Smooth muscle cell (in vitro differentiated cells): ENCODE results near the gene RUNX3. TPM values are rescaled to one million over a fixed set of nuclear protein-coding genes. Genes with fewer than 3 reads are reported as not detected.
"Not testable (repeated sequence)": the region's sequence is repeated elsewhere in the genome, so short reads cannot be mapped to it uniquely, and the experiment has no call there.

Experiments used
- DNase-seq: peaks from one replicate; lab custom pipeline; 2025; ENCODE audit not compliant: unreplicated experiment; lab: John Stamatoyannopoulos, UW
- H2AFZ ChIP-seq: fragments of 200-600 bp; sonication (generic); 2 replicates; pipeline ENCODE4 v1.6.0; 2016; ENCODE audit warnings: antibody characterized with exemption, low read depth, mild to moderate bottlenecking
- H3F3A ChIP-seq: fragments of 200-600 bp; sonication (generic); 2 replicates; pipeline ENCODE4 v1.6.0; 2017; ENCODE audit warnings: antibody characterized with exemption, low read depth
- H3K27ac ChIP-seq: fragments of 200-600 bp; sonication (generic); 2 replicates; pipeline ENCODE4 v1.5.1; 2016; ENCODE audit warnings: low read depth, mild to moderate bottlenecking
- H3K27me3 ChIP-seq: fragments of 200-600 bp; sonication (generic); 2 replicates; pipeline ENCODE4 v1.6.1; 2016; ENCODE audit warnings: low read depth, mild to moderate bottlenecking
- H3K36me3 ChIP-seq: fragments of 200-600 bp; sonication (generic); 2 replicates; pipeline ENCODE4 v1.5.1; 2016; ENCODE audit warnings: low read depth
- H3K4me1 ChIP-seq: fragments of 200-600 bp; sonication (generic); 2 replicates; pipeline ENCODE4 v1.5.1; 2016; ENCODE audit warnings: low read depth
- H3K4me2 ChIP-seq: fragments of 200-600 bp; sonication (generic); 2 replicates; pipeline ENCODE4 v1.6.0; 2016; ENCODE audit warnings: mild to moderate bottlenecking
- H3K4me3 ChIP-seq: fragments of 200-600 bp; sonication (generic); 2 replicates; pipeline ENCODE4 v1.5.1; 2016; ENCODE audit warnings: mild to moderate bottlenecking
- H3K79me2 ChIP-seq: fragments of 200-600 bp; sonication (generic); 2 replicates; pipeline ENCODE4 v1.6.0; 2016; ENCODE audit warnings: low read depth, mild to moderate bottlenecking
- H3K9ac ChIP-seq: fragments of 200-600 bp; sonication (generic); 2 replicates; pipeline ENCODE4 v1.6.0; 2016; ENCODE audit warnings: low read depth
- H3K9me3 ChIP-seq: fragments of 200-600 bp; sonication (generic); replicated peaks from 2 replicates; pipeline ENCODE4 v1.5.1; 2016; ENCODE audit warnings: low read depth
- H4K20me1 ChIP-seq: fragments of 200-600 bp; sonication (generic); 2 replicates; pipeline ENCODE4 v1.6.0; 2016; ENCODE audit warnings: low read depth
- CTCF ChIP-seq: fragments of 200-600 bp; sonication (generic); IDR thresholded peaks from 2 replicates; pipeline ENCODE4 v1.5.1; 2017; ENCODE audit warnings: borderline replicate concordance, mild to moderate bottlenecking, antibody characterized with exemption; ENCODE audit not compliant: insufficient read depth, poor library complexity, severe bottlenecking
- WGBS: methylation state at CpG from one replicate; pipeline ENCODE4 v1.1.7; 2016; ENCODE audit warnings: low lambda C conversion rate; 5-methylcytosine and 5-hydroxymethylcytosine counted together
- polyA plus RNA-seq: library from polyadenylated mRNA; unstranded; fragments of >200 nt; fragmentation: Nextera tagmentation; extraction: Ambion mirVana; gene quantifications from 2 replicates; pipeline ENCODE4 v1.2.1, GENCODE V29; 2016
- total RNA-seq: library from RNA; depleted of rRNA; stranded (reverse); fragments of >200 nt; gene quantifications from 2 replicates; pipeline ENCODE4 v1.2.3, GENCODE V29; 2014

Gene RUNX3
- total RNA-seq: 2.3 and 4.5 TPM in 2 replicates
- 6.5 and 8.2 TPM in 2 replicates for polyA plus RNA-seq

GRCh38 chr1:24930260-24931145, at the start of gene RUNX3:
Gene RUNX3, minus strand, starts transcription at chr1:24930276. Its CDS starts 408 bp downstream, at chr1:24929868.
- WGBS: 5% methylated on average over 77 of the region's 88 CpGs
- no peaks in the 10 kb centered on the region for H3K79me2 ChIP-seq
- H3K27ac ChIP-seq: no peak within 1 kb of the TSS
- no peak for TF ChIP-seq CTCF
- H2AFZ ChIP-seq: no peak within 1 kb of the TSS
- H3K4me1 ChIP-seq: peaks cover 37% of the 10 kb centered on the region
- no peaks in the 10 kb centered on the region for H3K36me3 ChIP-seq
- H3K9ac ChIP-seq: no peak within 1 kb of the TSS
- peak within 1 kb of the TSS; percentile 41 for H3K4me3 ChIP-seq
- H3K9me3 ChIP-seq: no peaks in the 10 kb centered on the region
- DNase-seq: no peak
- H3K4me2 ChIP-seq: peak within 1 kb of the TSS; percentile 80
- H4K20me1 ChIP-seq: peaks cover 61% of the 10 kb centered on the region
- H3K27me3 ChIP-seq: peaks cover 76% of the 10 kb centered on the region
- H3F3A ChIP-seq: no peaks in the 10 kb centered on the region

GRCh38 chr1:24979232-24979631, 49.2 kb upstream of the RUNX3 start:
- H3K9ac ChIP-seq, H3K36me3 ChIP-seq, H3K4me2 ChIP-seq, H3K27ac ChIP-seq, H3K79me2 ChIP-seq, H4K20me1 ChIP-seq, H3F3A ChIP-seq, H3K4me1 ChIP-seq, H3K4me3 ChIP-seq, H2AFZ ChIP-seq, H3K9me3 ChIP-seq, H3K27me3 ChIP-seq, DNase-seq: not testable (repeated sequence)
- whole genome bisulfite sequencing: 94% methylated on average over 4 of the region's 4 CpGs

GRCh38 chr1:24978383-24979032, 48.4 kb upstream of the RUNX3 start:
- H3K9me3 ChIP-seq: peaks cover 7% of the 10 kb centered on the region
- H2AFZ ChIP-seq: no peak overlapping the region
- no peak overlapping the region for H3K9ac ChIP-seq
- TF ChIP-seq CTCF: no peak
- no peaks in the 10 kb centered on the region for H3K27me3 ChIP-seq
- no peak overlapping the region for H3K4me2 ChIP-seq
- H3K4me1 ChIP-seq: no peaks in the 10 kb centered on the region
- no peak for DNase-seq
- no peak overlapping the region for H3K27ac ChIP-seq
- H3F3A ChIP-seq: no peaks in the 10 kb centered on the region
- H3K79me2 ChIP-seq: no peaks in the 10 kb centered on the region
- H3K4me3 ChIP-seq: no peak overlapping the region
- H4K20me1 ChIP-seq: no peaks in the 10 kb centered on the region
- H3K36me3 ChIP-seq: no peaks in the 10 kb centered on the region
- 86% methylated on average over 9 of the region's 9 CpGs for WGBS

GRCh38 chr1:24975391-24975790, 45.3 kb upstream of the RUNX3 start:
- DNase-seq: no peak
- Histone ChIP-seq H3K9ac (no peak overlapping the region), H3K27ac (no peak overlapping the region), H3K27me3 (no peaks in the 10 kb centered on the region), H3K36me3 (no peaks in the 10 kb centered on the region), H4K20me1 (no peaks in the 10 kb centered on the region), H3K4me2 (no peak overlapping the region), H3K4me3 (no peak overlapping the region), H3K4me1 (peaks cover 17% of the 10 kb centered on the region), H3F3A (peaks cover 15% of the 10 kb centered on the region), H2AFZ (no peak overlapping the region), H3K79me2 (no peaks in the 10 kb centered on the region), H3K9me3 (peaks cover 7% of the 10 kb centered on the region)
- no peak for TF ChIP-seq CTCF
- WGBS: 88% methylated on average over 2 of the region's 2 CpGs
